ENCODE measurements around the gene LRMDA. TPM values are rescaled to one million over a fixed set of nuclear protein-coding genes. Genes with fewer than 3 reads are reported as not detected.

Gene LRMDA
- total and polyA plus RNA-seq, 2 donors from 2014 or later, result 23.2 to 48.6 TPM

DNA sequence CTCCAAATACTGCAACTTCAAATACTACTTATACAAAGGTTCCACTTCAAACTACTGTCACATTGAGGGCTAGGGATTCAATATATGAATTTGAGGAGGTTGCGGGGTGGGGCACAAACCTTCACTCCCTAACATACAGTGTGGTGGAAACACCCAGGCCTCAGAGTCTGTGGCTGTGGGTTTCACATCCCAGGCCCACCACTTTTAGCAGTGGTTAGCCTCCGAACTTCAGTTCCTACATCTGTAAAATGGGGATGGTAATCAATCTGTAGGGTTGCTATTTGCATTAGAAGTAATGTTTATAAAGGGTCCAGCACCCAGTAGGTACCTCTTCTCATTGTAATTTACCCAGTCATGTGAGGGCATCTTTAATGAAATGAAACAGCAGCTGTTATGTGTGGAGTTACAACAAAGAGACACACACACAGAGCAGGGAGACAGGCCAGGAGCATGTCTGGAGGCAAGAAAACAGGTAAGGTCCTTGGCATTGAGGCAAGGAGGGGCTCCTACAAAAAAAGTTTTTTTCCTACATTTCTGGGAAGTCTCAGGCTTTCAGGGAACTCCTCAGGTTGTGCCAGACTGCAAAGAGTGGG lies 570.9 kb downstream of the LRMDA start:
- H3K4me1 ChIP-seq (ENCODE audit: control insufficient read depth in 2 of 3, insufficient read depth in 2 of 3, low read depth in 1 of 3, low read length in 3 of 3), result no peaks in the 10 kb centered on the region
- TF ChIP-seq, protein P1, sequence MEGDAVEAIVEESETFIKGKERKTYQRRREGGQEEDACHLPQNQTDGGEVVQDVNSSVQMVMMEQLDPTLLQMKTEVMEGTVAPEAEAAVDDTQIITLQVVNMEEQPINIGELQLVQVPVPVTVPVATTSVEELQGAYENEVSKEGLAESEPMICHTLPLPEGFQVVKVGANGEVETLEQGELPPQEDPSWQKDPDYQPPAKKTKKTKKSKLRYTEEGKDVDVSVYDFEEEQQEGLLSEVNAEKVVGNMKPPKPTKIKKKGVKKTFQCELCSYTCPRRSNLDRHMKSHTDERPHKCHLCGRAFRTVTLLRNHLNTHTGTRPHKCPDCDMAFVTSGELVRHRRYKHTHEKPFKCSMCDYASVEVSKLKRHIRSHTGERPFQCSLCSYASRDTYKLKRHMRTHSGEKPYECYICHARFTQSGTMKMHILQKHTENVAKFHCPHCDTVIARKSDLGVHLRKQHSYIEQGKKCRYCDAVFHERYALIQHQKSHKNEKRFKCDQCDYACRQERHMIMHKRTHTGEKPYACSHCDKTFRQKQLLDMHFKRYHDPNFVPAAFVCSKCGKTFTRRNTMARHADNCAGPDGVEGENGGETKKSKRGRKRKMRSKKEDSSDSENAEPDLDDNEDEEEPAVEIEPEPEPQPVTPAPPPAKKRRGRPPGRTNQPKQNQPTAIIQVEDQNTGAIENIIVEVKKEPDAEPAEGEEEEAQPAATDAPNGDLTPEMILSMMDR (IDR thresholded peaks at IDR 0.05; ENCODE audit: borderline replicate concordance, extremely low read depth, insufficient read depth), result no peak
- no peak overlapping the region for H3K9ac ChIP-seq (ENCODE audit: low read length in 3 of 3)
- H3K9me3 ChIP-seq (ENCODE audit: control insufficient read depth in 2 of 3, insufficient read depth in 1 of 3, low read length in 3 of 3), result no peaks in the 10 kb centered on the region
- H3K36me3 ChIP-seq (ENCODE audit: control insufficient read depth in 2 of 3, insufficient read depth in 3 of 3, low read length in 3 of 3), result no peaks in the 10 kb centered on the region
- H3K4me3 ChIP-seq (ENCODE audit: low read length in 3 of 3), result no peak overlapping the region
- intact Hi-C loops (cut with DNase I), result no loop called here
- FAIRE-seq, result no peak
- H3K27me3 ChIP-seq (ENCODE audit: control insufficient read depth, insufficient read depth, low read length), result no peaks in the 10 kb centered on the region
- H3K27ac ChIP-seq (ENCODE audit: low read depth in 2 of 2, low read length in 2 of 2), result no peak overlapping the region
- DNase-seq, result no peak

DNA sequence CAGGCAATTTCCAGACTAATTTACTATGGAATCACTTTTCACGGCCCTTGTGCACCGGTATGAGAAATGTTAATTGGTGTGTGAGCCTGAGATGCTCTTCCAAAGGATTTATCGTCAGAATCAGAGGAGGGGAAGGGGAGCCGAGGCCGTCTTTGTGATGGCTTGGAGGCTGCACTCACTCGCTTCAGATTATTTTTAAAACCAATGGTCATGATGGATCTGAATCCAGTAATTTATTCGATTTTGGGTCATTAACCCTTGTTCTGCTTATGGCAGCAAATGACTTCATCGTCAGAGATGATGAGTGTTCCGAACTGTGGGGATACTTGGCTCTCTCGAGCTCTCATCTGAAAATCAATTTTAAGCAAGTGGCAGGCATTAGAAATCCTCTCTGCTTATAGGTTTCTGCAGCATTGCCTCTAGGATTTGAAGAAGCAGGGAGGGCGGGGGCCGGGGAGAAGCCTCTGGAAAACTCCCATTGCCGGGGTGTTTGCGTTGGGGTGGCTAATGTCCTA lies 576.3 kb downstream of the LRMDA start:
- FAIRE-seq, result no peak
- Histone ChIP-seq H3K27ac (ENCODE audit: low read depth in 2 of 2, low read length in 2 of 2) (no peak overlapping the region), H3K9me3 (ENCODE audit: control insufficient read depth in 2 of 3, insufficient read depth in 1 of 3, low read length in 3 of 3) (no peaks in the 10 kb centered on the region), H3K4me3 (ENCODE audit: low read length in 3 of 3) (no peak overlapping the region), H3K4me1 (ENCODE audit: control insufficient read depth in 2 of 3, insufficient read depth in 2 of 3, low read depth in 1 of 3, low read length in 3 of 3) (no peaks in the 10 kb centered on the region), H3K9ac (ENCODE audit: low read length in 3 of 3) (no peak overlapping the region), H3K27me3 (ENCODE audit: control insufficient read depth, insufficient read depth, low read length) (no peaks in the 10 kb centered on the region), H3K36me3 (ENCODE audit: control insufficient read depth in 2 of 3, insufficient read depth in 3 of 3, low read length in 3 of 3) (no peaks in the 10 kb centered on the region)
- DNase-seq, result no peak
- TF ChIP-seq, protein P1 (IDR thresholded peaks at IDR 0.05; ENCODE audit: borderline replicate concordance, extremely low read depth, insufficient read depth), result no peak
- intact Hi-C loops (cut with DNase I), result no loop called here

DNA sequence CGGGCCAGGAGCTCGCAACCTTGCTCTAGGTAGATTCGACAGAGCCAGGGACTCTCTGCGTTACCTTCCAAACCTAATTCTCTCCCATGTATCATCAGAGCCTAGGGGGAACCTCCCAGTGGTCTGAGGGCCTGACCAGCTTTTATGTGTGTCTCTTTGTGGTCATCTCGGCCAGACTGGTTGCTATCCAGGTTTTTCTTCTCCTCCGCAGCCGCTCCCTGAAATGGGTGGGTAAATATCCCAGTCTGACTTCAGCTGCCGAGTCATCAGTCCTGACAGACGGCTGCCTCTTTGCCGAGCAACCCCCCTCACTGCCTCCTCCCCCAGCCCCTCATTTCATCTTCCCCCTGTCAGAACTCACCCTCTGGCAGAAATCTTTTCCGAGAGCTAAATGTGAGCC lies 578.1 kb downstream of the LRMDA start:
- TF ChIP-seq, protein P1 (IDR thresholded peaks at IDR 0.05; ENCODE audit: borderline replicate concordance, extremely low read depth, insufficient read depth), result no peak
- no peak overlapping the region for H3K4me3 ChIP-seq (ENCODE audit: low read length in 3 of 3)
- no peak for DNase-seq
- intact Hi-C loops (cut with DNase I), result no loop called here
- no peaks in the 10 kb centered on the region for H3K27me3 ChIP-seq (ENCODE audit: control insufficient read depth, insufficient read depth, low read length)
- FAIRE-seq, result no peak
- no peak overlapping the region for H3K27ac ChIP-seq (ENCODE audit: low read depth in 2 of 2, low read length in 2 of 2)
- no peaks in the 10 kb centered on the region for H3K4me1 ChIP-seq (ENCODE audit: control insufficient read depth in 2 of 3, insufficient read depth in 2 of 3, low read depth in 1 of 3, low read length in 3 of 3)
- H3K36me3 ChIP-seq (ENCODE audit: control insufficient read depth in 2 of 3, insufficient read depth in 3 of 3, low read length in 3 of 3), result no peaks in the 10 kb centered on the region
- no peaks in the 10 kb centered on the region for H3K9me3 ChIP-seq (ENCODE audit: control insufficient read depth in 2 of 3, insufficient read depth in 1 of 3, low read length in 3 of 3)
- H3K9ac ChIP-seq (ENCODE audit: low read length in 3 of 3), result no peak overlapping the region

DNA sequence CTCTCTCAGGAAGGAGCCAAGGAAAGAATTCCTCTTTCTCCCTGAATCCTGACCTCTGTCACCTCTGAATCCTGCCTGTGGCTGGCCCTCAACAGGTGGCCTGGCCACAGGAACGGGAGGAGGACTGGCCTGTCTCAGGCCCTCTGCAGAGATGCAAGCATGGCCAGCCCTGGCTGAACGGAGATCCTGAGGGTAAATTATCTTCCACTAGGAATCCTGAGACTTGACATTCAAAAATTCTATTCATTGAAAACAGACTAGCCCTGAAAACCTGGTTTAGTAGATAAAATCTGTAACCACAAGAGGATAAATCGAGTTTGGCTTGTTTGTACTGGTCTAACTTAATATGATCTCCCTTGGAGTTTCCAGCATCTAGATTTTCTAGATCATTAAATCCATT lies 579.3 kb downstream of the LRMDA start:
- H3K4me1 ChIP-seq (ENCODE audit: control insufficient read depth in 2 of 3, insufficient read depth in 2 of 3, low read depth in 1 of 3, low read length in 3 of 3), result no peaks in the 10 kb centered on the region
- no peak overlapping the region for H3K4me3 ChIP-seq (ENCODE audit: low read length in 3 of 3)
- H3K9ac ChIP-seq (ENCODE audit: low read length in 3 of 3), result no peak overlapping the region
- H3K36me3 ChIP-seq (ENCODE audit: control insufficient read depth in 2 of 3, insufficient read depth in 3 of 3, low read length in 3 of 3), result no peaks in the 10 kb centered on the region
- no peak for FAIRE-seq
- TF ChIP-seq, protein P1 (IDR thresholded peaks at IDR 0.05; ENCODE audit: borderline replicate concordance, extremely low read depth, insufficient read depth), result no peak
- H3K27me3 ChIP-seq (ENCODE audit: control insufficient read depth, insufficient read depth, low read length), result no peaks in the 10 kb centered on the region
- H3K27ac ChIP-seq (ENCODE audit: low read depth in 2 of 2, low read length in 2 of 2), result no peak overlapping the region
- intact Hi-C loops (cut with DNase I), result no loop called here
- DNase-seq, result no peak
- H3K9me3 ChIP-seq (ENCODE audit: control insufficient read depth in 2 of 3, insufficient read depth in 1 of 3, low read length in 3 of 3), result no peaks in the 10 kb centered on the region
